NCI-H2227 treated with DMSO at 0.1 percent for 48 hours (cell line): ENCODE measurements around the gene CPD.

Experiments used
- DNase-seq: peaks from one replicate; lab custom pipeline; 2025; lab: John Stamatoyannopoulos, UW

The CPD gene

DNA sequence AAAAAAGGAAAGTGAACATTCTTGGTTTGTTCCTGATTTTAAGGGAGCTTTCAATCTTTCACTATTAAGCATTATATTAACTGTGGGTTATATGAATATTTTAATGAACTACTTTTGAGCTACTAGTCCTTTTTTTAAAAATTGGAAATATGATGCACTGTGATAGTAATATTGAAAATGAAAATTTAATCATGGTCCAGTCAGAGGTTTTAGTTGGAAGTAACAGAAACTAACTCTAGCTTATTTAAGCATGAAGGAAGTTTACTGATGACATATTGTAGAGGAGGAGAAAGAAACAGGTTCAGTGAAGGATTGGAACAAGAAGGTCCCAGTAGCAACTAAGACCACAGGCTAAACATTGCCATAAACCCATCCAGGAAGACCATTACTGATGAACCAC lies 24.0 kb upstream of the CPD start:
- DNase-seq: no peak

DNA sequence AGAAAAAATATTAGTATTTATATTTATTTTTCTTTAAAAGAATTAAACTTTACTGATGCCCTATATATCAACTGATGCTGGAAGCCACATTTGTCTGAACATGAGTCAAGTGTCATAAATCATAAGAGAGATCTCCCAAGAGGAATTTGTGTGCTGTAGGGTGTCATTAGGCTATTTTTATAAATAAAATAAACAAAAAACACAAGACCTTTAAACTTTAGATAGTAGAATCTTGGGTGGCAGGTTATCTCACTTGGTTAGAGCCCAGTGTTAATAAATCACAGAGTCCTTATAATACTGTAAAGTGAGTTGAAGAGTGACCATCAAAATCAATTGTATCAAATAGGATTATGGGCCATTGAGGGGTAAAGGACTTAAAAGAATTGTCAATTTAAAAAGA lies 21.3 kb upstream of the CPD start:
- DNase-seq: no peak

DNA sequence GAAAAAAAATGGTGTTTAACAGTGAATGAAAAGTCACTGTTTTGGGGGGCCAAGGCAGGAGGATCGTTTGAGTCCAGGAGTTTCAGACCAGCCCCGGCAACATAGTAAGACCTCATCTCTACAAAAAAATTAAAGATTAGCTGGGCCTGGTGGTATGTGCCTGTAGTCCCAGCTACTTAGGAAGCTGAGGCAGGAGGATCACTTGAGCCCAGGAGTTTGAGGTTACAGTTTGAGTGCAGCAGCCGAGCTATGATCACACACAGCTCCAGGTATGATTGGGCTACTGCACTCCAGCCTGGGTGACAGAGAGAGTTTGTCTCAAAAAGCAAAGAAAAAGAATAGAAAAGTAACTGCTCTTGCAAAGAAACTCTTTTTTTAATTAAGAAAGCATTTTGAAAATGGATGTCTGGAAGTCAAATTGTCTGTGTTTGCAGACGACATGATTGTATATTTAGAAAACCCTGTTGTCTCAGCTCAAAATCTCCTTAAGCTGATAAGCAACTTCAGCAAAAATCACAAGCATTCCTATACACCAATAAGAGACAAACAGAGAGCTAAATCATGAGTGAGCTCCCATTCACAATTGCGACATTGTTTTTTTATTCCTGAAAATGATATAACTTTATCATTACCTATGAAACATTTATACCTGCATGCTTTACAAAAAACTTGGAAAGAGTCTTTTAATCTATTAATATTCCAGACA lies 20.5 kb upstream of the CPD start:
- no peak for DNase-seq

DNA sequence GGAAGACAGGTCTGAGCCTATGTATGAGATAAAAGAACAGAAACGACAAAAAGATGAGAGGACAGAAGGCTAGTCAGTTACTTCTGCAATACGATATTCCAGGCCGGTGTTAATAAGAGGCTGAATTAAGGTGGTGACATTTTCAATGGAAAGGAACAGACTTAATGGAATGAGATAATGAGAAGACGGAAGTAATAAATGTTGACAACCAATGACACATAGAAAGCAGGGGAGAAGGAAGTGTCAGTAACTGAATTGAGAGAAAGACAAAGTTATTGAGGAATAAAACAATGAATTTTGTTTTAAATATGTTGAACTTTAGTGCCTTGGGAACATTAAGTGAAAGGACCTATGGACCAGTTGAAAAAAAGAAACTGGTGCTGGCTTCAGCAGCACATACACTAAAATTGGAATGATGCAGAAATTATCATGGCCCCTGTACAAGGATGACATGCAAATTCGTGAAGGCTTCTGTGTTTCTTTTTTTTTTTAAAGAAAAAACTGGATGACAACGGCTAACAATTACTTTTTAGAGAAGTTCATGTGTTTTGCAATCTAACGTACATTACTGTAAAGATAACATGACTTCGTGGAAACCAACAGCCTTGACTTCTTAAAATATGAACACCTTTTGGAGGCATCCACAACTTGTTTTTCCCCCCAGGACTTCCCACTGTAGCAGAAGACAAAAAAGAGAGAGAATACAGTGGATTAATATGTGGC lies 18.5 kb upstream of the CPD start:
- DNase-seq: no peak

DNA sequence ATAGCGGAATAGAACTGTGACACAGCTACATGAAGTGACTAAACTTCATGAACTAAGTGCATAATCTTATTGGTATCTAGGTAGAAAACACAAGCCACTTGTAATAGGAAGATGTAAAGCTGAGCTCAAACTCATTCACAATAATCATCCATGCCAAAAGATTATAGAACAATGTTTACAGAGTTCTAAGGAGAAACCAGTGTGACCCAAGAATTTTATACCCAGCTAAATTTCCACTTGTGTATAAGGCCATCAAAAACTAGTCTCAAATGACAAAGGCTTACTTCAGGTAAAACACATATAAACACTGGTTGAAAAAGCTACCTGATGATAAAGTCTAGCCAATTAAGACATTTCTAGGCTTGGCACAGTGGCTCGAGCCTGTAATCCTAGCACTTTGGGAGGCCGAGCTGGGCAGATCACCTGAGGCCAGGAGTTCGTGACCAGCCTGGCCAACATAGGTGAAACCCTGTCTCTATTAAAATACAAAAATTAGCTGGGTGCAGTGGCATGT lies 16.9 kb upstream of the CPD start:
- DNase-seq: no peak

DNA sequence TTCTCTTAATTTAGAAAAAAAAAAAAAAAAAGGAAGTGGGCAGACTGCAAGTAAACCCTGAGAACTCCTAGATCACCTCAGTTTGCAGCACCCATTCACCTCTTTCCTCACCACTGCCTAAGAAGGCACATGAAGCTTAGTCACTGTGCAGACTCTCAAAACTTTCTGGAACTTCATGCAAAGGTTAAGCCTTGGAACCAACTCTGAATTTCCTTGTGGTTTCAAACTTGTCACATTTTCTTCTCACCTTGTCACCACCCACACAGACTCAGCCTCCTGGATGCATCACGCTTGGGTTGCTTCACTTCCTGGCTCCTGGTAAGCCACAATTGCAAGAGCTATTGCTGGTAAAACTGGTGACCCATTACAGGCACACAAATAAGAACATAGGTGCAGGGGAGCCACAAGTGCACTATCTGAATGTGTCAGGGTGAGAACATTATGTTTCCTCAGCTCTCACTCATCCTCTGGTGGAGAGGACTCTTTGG lies 15.0 kb upstream of the CPD start:
- no peak for DNase-seq

DNA sequence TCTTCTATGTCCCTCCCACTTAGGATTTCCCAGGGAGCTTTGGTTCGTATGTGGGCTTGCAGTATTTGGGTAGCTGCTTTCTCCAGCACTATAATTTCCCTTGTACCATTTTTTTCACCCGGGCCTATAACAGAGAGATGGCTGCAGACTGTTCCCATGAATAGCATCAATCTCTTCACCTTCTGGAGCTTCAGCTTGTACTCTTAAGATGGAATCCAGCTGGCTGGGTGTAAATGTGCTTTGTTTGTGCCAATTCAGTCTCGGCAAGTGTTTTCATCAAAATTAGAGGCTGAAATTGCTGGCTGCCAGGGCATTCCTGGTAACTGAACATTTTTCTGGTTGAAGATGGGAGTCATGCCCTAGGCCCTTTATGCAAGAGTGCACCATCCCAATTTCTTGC lies 12.2 kb upstream of the CPD start:
- DNase-seq: no peak

DNA sequence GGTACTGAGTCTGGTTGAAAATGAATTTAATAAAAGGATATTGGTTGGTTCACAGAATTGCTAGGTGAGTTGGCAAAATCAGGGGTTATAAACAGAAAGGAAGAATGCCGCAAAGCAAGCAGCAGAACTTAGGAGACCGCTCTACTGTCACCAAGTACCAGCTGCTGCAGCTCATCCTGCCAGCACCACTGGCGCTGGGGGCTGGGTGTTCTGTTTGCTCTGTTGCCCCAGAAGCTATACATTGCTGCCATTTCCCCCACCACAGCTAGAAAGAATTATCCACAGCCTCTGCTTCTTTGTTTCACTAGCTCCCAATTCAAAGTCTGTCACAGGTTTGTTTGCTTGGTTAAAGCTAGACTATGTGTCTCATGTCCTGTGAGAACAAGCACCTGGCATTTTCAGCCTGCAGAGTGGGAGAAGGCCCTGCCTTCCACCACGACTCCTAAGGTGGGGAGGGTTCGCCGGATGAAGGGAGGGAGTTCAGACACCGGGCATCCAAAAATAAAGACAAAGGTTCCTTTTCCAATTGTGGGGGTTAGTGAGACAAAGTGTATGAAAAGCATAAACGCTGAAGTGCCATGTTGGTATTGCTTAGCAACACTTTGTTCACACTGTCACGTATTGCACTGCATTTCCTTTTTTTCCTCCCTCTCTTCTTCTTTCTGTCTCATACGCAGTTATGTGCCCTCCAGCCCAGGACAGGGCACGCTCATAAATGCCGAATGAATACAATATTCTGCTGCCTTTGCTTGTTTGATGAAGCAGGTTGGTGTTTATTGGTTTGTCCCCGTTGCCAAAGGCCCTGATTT lies 9.6 kb upstream of the CPD start:
- no peak for DNase-seq

DNA sequence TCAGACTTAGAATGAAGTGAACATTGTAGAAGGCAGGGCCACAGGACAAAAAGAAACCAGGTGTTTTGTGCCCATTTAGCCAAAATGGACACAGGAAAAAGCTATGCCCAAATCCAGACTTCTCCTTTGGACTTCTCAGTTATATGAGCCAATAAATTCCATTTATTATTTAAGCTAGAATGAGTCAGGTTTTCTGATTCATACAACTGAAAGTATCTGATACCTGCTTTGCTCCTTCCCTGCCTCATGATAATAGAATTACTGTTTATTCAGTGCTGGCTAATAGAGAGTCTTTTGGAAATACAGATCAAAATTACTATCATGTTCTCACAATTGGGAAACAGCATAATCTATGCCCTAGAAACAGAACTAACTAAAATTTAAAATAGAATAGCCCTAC lies 8.7 kb upstream of the CPD start:
- no peak for DNase-seq

DNA sequence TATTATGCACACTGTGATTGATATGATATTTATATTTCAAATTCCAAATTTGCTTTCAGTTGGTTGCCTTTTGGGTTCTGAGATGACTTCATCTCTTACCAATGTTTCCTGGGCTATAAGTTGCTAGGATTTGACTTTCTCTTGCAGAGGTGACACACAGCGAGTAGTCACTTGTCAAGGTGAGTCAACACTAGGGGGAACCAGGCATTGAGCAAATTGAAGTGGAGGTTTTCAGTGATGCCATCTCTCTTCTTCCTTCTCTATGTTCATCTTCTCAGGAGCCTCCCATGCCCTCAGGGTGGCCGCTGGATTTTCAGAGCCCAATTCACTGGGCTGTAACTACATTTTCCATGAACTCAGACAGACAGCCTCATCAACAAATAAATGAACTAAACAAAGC lies 6.0 kb upstream of the CPD start:
- DNase-seq: no peak

DNA sequence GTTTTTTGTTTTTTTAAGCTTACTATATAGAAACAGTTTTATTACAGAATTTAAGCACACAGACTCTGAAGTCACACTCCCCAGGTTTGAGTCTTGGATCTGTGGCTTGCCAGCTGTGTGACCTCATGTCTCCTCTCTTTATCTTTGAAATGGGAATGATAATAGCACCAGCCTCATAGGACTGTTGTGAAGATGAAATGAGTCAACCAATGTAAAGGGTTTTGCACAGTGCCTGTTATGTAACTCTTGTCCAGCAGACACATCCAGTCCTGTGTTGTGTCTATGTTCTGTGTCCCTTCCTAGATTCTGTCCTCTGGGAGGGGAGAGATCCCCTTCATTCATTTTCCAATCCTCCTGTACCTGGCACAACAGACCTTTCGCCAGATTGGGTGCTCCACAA lies 3.1 kb upstream of the CPD start:
- DNase-seq: no peak

DNA sequence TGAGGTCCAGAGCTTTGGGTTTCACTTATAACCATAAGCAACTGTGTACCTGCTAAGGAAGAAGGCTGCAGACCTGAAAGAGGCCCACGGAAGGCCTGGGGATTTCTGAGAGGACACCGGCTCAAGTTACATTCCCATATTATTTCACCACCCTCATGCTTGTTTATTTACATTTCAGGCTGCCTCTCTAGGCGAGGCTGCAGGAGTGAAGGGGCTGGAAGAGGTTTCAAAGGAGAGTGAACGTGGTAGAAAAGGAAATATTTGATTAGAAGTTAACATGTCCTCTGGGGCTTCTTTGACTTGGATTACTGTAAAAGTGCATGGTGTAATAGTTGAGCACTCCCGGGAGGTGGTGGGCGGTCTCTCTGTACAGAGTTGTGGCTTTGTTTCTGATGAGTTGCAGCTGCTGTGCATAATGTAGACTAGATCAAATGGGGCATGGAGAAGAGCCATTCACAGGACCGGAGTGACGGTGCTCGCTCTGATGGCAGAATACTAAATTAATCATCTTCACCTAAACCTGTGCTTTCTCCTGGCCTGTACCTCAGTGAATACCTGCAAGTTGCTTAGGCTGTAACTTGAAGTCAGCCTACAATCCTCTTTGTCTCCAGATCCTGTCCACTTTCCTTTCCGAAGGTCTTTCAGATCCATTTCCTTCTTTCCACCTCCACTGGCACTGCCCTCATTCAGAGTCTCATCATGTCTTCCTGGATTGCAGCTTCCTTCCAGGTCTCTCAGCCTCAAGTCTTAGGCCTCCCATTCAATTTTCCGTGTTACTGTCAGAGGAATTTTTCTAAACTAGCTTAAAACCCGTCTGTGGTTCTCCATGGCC lies 1.9 kb upstream of the CPD start:
- DNase-seq: no peak

DNA sequence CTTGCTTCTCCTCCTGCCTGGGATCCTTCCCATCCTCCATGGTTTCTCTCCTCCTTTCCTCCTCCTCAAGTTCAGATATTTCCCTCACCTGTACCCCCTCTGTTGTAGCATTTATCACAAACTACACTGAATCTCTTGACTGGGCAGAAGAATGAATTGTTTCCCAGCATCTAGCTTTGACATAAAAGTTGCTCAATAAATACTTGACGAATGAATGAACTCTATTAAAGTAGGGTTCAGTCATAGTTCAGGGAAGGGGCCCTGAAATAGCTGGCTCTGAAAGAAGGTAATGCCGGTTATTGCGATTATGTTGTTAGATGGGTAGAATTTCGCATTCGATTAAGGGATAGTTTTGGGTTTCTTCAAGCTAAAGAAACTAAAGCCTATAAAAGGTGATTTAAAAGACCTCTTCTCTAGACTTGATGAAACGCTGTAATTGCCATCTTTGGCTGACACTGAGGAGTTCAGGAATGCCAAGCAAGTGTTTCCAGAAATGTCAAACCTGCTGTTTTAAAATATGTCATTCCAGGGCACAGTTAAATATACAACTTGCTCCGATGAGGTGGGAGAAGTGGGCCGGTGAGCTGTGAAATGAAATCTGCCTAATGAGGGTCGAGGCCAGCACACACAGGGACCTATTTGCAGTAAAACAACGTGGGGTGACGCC lies 1.0 kb upstream of the CPD start:
- DNase-seq: no peak

DNA sequence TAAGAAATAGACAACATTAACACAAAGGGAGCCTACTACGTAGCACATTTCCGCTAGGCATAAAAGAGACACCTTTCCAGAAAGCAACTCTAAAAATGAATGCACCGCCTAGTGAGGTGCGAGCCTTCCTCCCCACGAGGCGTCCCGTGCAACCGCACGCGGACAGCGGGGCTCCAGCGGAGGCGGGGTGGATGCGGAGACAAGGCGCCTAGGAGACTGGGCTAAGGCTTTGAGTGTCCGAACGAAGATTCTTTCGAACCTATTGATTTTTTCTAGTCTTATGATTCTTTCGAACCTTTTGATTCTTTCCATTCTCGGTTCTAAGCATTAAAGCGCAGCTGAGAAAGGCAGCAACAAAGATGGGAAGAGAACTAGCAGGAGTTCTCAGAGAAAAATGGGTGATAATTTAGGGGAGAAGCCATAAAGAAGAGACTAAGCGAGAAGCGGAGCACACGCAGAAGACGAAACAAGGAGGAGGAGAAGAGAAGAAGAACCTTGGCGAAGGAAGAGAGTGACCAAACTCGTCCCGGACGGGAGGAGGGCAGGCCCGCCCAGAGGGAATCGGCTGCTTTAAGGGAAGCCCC lies 394 bp upstream of the CPD start:
- no peak for DNase-seq

DNA sequence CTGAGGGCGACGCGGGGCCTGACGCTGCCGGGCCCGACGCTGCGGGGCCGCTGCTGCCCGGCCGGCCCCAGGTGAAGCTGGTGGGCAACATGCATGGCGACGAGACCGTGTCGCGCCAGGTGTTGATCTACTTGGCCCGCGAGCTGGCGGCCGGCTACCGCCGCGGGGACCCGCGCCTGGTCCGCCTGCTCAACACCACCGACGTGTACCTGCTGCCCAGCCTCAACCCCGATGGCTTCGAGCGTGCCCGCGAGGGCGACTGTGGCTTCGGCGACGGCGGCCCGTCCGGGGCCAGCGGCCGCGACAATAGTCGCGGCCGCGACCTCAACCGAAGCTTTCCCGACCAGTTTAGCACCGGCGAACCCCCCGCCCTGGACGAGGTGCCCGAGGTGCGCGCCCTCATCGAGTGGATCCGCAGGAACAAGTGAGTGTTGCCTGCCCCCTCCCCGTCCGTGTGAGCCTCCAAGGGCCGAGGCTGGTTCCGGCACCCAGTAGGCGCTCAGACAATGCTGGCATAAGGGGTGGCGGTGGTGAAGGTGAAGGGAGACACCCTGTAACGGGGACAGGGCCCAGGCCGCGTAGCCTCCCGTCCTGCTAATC lies 676 bp downstream of the CPD start:
- no peak for DNase-seq

DNA sequence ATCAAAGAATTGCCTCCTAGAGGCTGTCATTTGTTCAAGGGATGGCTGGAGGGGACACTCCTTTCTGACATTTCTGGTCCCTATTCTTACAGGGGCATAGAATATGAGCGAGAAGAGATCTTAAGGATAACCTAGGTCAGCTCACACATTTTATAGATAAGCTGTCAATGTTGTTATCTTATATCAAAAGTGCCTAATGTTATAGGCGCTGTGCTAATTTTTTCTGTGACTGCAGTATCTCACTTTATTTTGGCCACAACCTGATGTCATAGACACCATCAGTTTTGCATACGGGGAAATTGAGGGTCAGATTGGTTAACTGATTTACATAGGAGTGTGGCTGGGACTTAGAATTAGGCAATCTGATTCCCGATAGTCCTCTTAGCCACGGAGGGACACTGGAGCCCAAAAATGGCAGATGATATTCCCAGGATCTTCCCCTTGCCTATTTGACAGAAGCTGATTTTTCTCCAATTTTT lies 1.2 kb downstream of the CPD start:
- DNase-seq: no peak

DNA sequence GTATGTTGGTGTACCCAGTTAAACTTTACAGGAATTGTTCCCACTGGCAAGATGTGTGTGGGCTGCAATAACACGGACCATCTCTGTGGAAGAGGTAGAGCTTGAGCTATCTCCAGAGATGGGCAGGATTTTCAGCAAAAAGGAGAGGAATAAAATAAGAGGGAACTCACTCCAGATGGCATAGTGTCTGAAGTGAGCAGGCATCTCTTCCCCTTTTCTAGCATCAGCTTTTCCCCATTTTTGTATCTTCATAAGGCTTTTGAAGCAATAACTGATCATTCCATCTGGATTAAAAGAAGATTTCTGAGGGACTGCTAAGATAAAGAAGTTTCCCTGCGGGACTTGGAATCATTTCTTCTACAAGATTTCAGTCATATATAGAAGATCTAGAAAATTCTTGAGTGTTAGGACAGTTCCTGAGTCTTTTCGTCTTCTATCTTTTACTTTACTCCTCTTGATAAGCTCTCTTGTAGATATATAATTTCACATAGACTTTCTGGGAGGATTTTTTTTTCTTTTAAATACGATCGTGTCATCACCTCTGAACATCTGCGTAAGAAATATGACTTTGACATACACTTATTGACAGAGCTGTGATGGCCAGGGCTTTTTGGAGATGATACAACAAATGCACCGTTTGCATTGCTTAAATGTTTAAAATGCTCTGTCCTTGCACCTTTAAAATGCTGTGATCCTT lies 2.1 kb downstream of the CPD start:
- no peak for DNase-seq

DNA sequence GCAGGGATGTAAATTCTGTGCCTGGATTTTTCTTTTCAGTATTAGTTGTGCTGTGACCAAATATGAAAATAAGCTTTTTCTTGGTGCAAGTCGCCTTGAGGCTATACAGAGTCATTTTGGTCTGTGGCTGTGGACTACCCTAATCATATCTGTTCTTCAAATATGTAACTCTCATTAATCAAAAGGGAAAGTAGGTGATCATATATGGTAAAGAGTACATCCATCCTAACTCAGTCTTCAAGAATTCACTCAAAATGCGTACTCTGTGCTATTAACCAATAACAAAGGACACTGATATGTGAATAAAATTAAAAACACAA lies 2.6 kb downstream of the CPD start:
- DNase-seq: no peak

DNA sequence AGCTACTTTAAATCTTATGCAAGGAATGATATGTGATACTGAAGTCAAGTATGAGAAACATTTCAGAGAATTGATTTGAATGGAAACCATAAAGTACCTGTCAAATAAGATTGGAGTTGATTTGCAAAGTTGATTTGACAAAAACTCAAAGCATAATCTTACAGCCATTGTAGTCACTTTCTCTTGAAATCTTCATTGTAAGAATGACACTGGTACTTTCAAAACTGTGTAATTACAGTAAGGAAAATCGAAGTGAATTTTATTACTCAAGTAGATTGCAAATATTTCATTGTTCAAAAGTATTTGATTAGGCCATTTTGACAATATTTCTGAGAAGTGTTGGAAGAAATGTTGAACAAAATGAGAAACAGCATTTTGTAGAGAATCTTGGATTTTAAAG lies 3.6 kb downstream of the CPD start:
- DNase-seq: no peak
